K562 (cell line): ENCODE results near the gene CEP131. TPM values are rescaled to one million over a fixed set of nuclear protein-coding genes. Genes with fewer than 3 reads are reported as not detected.

Experiments
- ATAC-seq: fragments of 200-7000 bp; cut with Tn5 transposase; 3 replicates; pipeline ENCODE4 v1.9.1; 2020; ENCODE audit warnings: moderate library complexity
- BruUV-seq: library from RNA; stranded (reverse); fragments of 400-500 nt; replicated peaks from 2 replicates; lab custom pipeline; 2021; lab: Mats Ljungman, UMichigan
- CTCF ChIA-PET: fragments of 300-600 bp; formaldehyde crosslinking; extraction: SDS; loops from one replicate; lab custom pipeline; 2021; ENCODE audit warnings: low intra/inter-chr PET ratio; lab: Yijun Ruan, JAX
- POLR2A ChIA-PET: fragments of 300-600, 350-650 bp; sonication (Branson Sonifier 250); formaldehyde crosslinking; extraction: SDS; loops from one replicate; lab custom pipeline; 2021; ENCODE audit warnings: antibody characterized with exemption, inconsistent platforms; lab: Yijun Ruan, JAX
- DNase-seq, 4 experiments: peaks; one replicate each; pipeline versions ENCODE4 v3.0.0 to v3.0.0-alpha.2; 2011 to 2018; ENCODE audit warnings: low spot score in 3 of 4, mixed read lengths in 3 of 4; ENCODE audit errors: extremely low read depth in 1 of 4
- FAIRE-seq: peaks from 2 replicates; lab custom pipeline; 2011; peaks lifted over from hg19 to GRCh38; lab: Jason Lieb, UNC
- H2AFZ ChIP-seq: 2 replicates; pipeline ENCODE4 v1.6.0; 2011; ENCODE audit warnings: low read depth, low read length, control low read depth, inconsistent platforms
- H3K27ac ChIP-seq: fragments of 200-600 bp; 3 replicates; pipeline ENCODE4 v1.8.0; 2011; ENCODE audit warnings: low read depth, mild to moderate bottlenecking, control low read depth, inconsistent platforms, low read length, moderate library complexity, mixed read lengths; ENCODE audit errors: extremely low read depth
- H3K27me3 ChIP-seq, 2 experiments: fragments of 300-600 bp in 1 of 2; 2 replicates in 1 of 2; 3 replicates in 1 of 2; pipeline versions ENCODE4 v1.6.0 to v1.8.0; 2011; ENCODE audit warnings: inconsistent platforms in 2 of 2, low read length in 2 of 2, mild to moderate bottlenecking in 1 of 2, mixed read lengths in 1 of 2, moderate library complexity in 1 of 2; ENCODE audit not compliant: control insufficient read depth in 2 of 2, insufficient read depth in 2 of 2
- H3K36me3 ChIP-seq: fragments of 300-600 bp; 3 replicates; pipeline ENCODE4 v1.8.0; 2011; ENCODE audit warnings: mild to moderate bottlenecking, low read length, inconsistent platforms; ENCODE audit not compliant: control insufficient read depth, insufficient read depth
- H3K4me1 ChIP-seq, 2 experiments: fragments of 200-600 bp in 1 of 2; replicated peaks in 1 of 2; 2 replicates in 1 of 2; 3 replicates in 1 of 2; pipeline versions ENCODE4 v1.5.1 to v1.8.0; 2011; ENCODE audit warnings: inconsistent platforms in 2 of 2, low read length in 2 of 2, mild to moderate bottlenecking in 1 of 2, mixed read lengths in 1 of 2, moderate library complexity in 1 of 2; ENCODE audit not compliant: control insufficient read depth in 2 of 2, insufficient read depth in 2 of 2
- H3K4me2 ChIP-seq: 2 replicates; pipeline ENCODE4 v1.6.1; 2011; ENCODE audit warnings: low read length, control low read depth, inconsistent platforms, mixed read lengths; ENCODE audit not compliant: insufficient read depth
- H3K4me3 ChIP-seq: fragments of 200-600 bp; sonication (generic), shearing (Covaris generic); 2 replicates; pipeline ENCODE4 v1.5.1; 2016; ENCODE audit warnings: control low read depth, inconsistent platforms
- H3K79me2 ChIP-seq: fragments of 200-600 bp; 3 replicates; pipeline ENCODE4 v1.8.0; 2011; ENCODE audit warnings: low read length, inconsistent platforms; ENCODE audit not compliant: control insufficient read depth, insufficient read depth
- H3K9ac ChIP-seq, 2 experiments: 2 replicates each; pipeline versions ENCODE4 v1.6.0 to v1.6.1; 2011; ENCODE audit warnings: low read depth in 2 of 2, low read length in 2 of 2, control low read depth in 1 of 2, inconsistent platforms in 1 of 2, mild to moderate bottlenecking in 1 of 2, mixed read lengths in 1 of 2; ENCODE audit not compliant: insufficient read depth in 1 of 2
- H3K9me1 ChIP-seq: one replicate; pipeline ENCODE4 v1.6.0; 2011; ENCODE audit warnings: inconsistent platforms, mild to moderate bottlenecking, low read length, moderate library complexity; ENCODE audit not compliant: control insufficient read depth, insufficient read depth
- H3K9me3 ChIP-seq: replicated peaks from 2 replicates; pipeline ENCODE4 v1.5.1; 2011; ENCODE audit warnings: low read depth, low read length, inconsistent platforms; ENCODE audit not compliant: control insufficient read depth, insufficient read depth
- H4K20me1 ChIP-seq: replicated peaks from 2 replicates; pipeline ENCODE4 v1.6.1; 2011; ENCODE audit warnings: low read length, inconsistent platforms, mixed read lengths; ENCODE audit not compliant: control insufficient read depth, insufficient read depth
- CBFA2T3 ChIP-seq: fragments of 450-650 bp; IDR thresholded peaks from 2 replicates; pipeline ENCODE4 v1.6.1; 2017
- CUX1 ChIP-seq: fragments of 200-800 bp; sonication (Bioruptor generic); IDR thresholded peaks from 2 replicates; pipeline ENCODE4 v1.6.1; 2016; ENCODE audit warnings: missing genetic modification characterization, missing compliant biosample characterization
- FOXM1 ChIP-seq, 2 experiments: fragments of 450-650 bp in 1 of 2; sonication (generic) in 1 of 2; formaldehyde crosslinking in 1 of 2; IDR thresholded peaks; 2 replicates each; pipeline versions ENCODE4 v1.6.1 to v1.9.0; 2017 to 2022; ENCODE audit warnings: low read depth in 2 of 2, mild to moderate bottlenecking in 2 of 2, missing genetic modification reagents in 1 of 2, moderate library complexity in 1 of 2
- HCFC1 ChIP-seq: IDR thresholded peaks from 2 replicates; pipeline ENCODE4 v1.6.1; 2012; ENCODE audit warnings: low read depth, low read length, improper control_type of control experiment
- HMGXB4 ChIP-seq: sonication (generic); formaldehyde crosslinking; IDR thresholded peaks from 2 replicates; pipeline ENCODE4 v1.8.1; 2023; ENCODE audit warnings: mild to moderate bottlenecking, missing genetic modification reagents
- MAFG ChIP-seq: fragments of 450-650 bp; conservative IDR thresholded peaks from 2 replicates; pipeline ENCODE4 v1.6.1; 2016; ENCODE audit warnings: missing genetic modification characterization, missing compliant biosample characterization
- PHB ChIP-seq: fragments of 250-450 bp; sonication (Bioruptor Pico); IDR thresholded peaks from 2 replicates; pipeline ENCODE4 v1.5.0; 2021
- PHF20 ChIP-seq: fragments of 450-650 bp; IDR thresholded peaks from 2 replicates; pipeline ENCODE4 v1.6.1; 2018; ENCODE audit not compliant: partially characterized antibody
- RB1 ChIP-seq: fragments of 450-650 bp; IDR thresholded peaks from 2 replicates; pipeline ENCODE4 v1.6.1; 2017; ENCODE audit warnings: low read depth, mild to moderate bottlenecking
- RFX1 ChIP-seq: fragments of 450-650 bp; IDR thresholded peaks from 2 replicates; pipeline ENCODE4 v1.6.1; 2016; ENCODE audit warnings: mild to moderate bottlenecking, moderate library complexity
- TGIF2 ChIP-seq: sonication (generic); formaldehyde crosslinking; IDR thresholded peaks from 2 replicates; pipeline ENCODE4 v1.8.1; 2022; ENCODE audit warnings: mild to moderate bottlenecking, missing genetic modification reagents, moderate library complexity
- ZNF224 ChIP-seq: sonication (generic); formaldehyde crosslinking; IDR thresholded peaks from 2 replicates; pipeline ENCODE4 v1.8.0; 2022; ENCODE audit warnings: mild to moderate bottlenecking, missing genetic modification reagents
- ZNF280B ChIP-seq: fragments of 250-450 bp; sonication (Bioruptor Pico); IDR thresholded peaks from 2 replicates; pipeline ENCODE4 v1.5.1; 2021; ENCODE audit warnings: mild to moderate bottlenecking
- WGBS: fragments of 100-300 bp; shearing (Covaris generic); methylation state at CpG from one replicate; pipeline ENCODE4 v1.1.6; 2016; ENCODE audit warnings: low coverage, mixed read lengths; ENCODE audit not compliant: insufficient coverage; ENCODE audit errors: missing lambda C conversion rate; 5-methylcytosine and 5-hydroxymethylcytosine counted together
- in situ Hi-C: fragments of 300-500 bp; cut with MboI; formaldehyde crosslinking; loops from 4 replicates; pipeline ENCODE4 v1.15.0; 2018; ENCODE audit warnings: inconsistent platforms, mixed read lengths
- intact Hi-C: fragments of 100-400 bp; cut with micrococcal nuclease; formaldehyde crosslinking; loops from 2 replicates; pipeline ENCODE4 v1.14.2; 2022
- polyA plus RNA-seq, 8 experiments: library from polyadenylated mRNA; depleted of rRNA in 4 of 8; stranded (reverse) in 5 of 8; unstranded in 3 of 8; fragments of >200 nt; fragmentation: Nextera tagmentation in 2 of 8; fragmentation: Illumina TruSeq in 1 of 8; extraction: Ambion mirVana in 2 of 8; extraction: Trizol in 1 of 8; gene quantifications; 2 replicates each; pipeline versions ENCODE4 v1.2.1 to v1.2.3, GENCODE V29; 2011 to 2014; ENCODE audit warnings: inconsistent platforms in 1 of 8, missing spikeins in 1 of 8
- total RNA-seq, 7 experiments: library from RNA; depleted of rRNA in 6 of 7; stranded (reverse); fragments of >200 nt in 6 of 7; fragmentation: Illumina TruSeq in 2 of 7; extraction: Trizol in 2 of 7; gene quantifications; 2 replicates each; pipeline versions ENCODE4 v1.2.1 to v1.2.3, GENCODE V29; 2011 to 2021; ENCODE audit warnings: low replicate concordance in 1 of 7

CEP131 gene
- total and polyA plus RNA-seq, 9 of the 15 experiments (the other 6 are each of a cell fraction or from before 2014, with no cell fraction given) = 0.24 to 21.2 (median 2.3) TPM

- TF ChIP-seq CUX1 (no peak), PHB (CRISPR knock-in tag) (no peak), FOXM1 (IDR thresholded peaks at IDR 0.05; ENCODE audit: low read depth) (no peak), FOXM1 (CRISPR knock-in tag; IDR thresholded peaks at IDR 0.05; ENCODE audit: low read depth) (no peak), MAFG (no peak), PHF20 (no peak)
These were observed 13.6 kb downstream of the CEP131 start (continued) for GRCh38 chr17:81209141-81209540.

- DNase-seq = no peak
- H3K9me3 ChIP-seq = no peaks in the 10 kb centered on the region
- FAIRE-seq = no peak
- no peak overlapping the region for H3K4me2 ChIP-seq
- H4K20me1 ChIP-seq = no peaks in the 10 kb centered on the region
- peaks cover 0 to 20% of the 10 kb centered on the region in 2 experiments; a peak in 2 of 5 replicates for H3K4me1 ChIP-seq
- H3K4me3 ChIP-seq = no peak overlapping the region
- in situ Hi-C loops (no loop called here), intact Hi-C loops (no loop called here)
- H3K9me1 ChIP-seq = no peaks in the 10 kb centered on the region
- no peak for TF ChIP-seq ZNF280B (CRISPR knock-in tag)
- TF ChIP-seq RFX1 = no peak
- TF ChIP-seq HCFC1 = no peak
- no peak for TF ChIP-seq TGIF2 (CRISPR knock-in tag)
- no peak for TF ChIP-seq CBFA2T3
- TF ChIP-seq RB1 = no peak
- TF ChIP-seq HMGXB4 = no peak
- TF ChIP-seq ZNF224 (CRISPR knock-in tag) = no peak
- H3K9ac ChIP-seq = no peak overlapping the region
- H2AFZ ChIP-seq = no peak overlapping the region
- WGBS = 94% methylated on average over 9 of the region's 10 CpGs
- 0 out of 3 replicates have a peak, but pooled peaks cover 3% of the 10 kb centered on the region for H3K36me3 ChIP-seq
- no peaks in the 10 kb centered on the region for H3K79me2 ChIP-seq
- no TSS peak for BruUV-seq
- no peaks in the 10 kb centered on the region for H3K27me3 ChIP-seq
- no peak overlapping the region for H3K27ac ChIP-seq
- ChIA-PET CTCF (no interaction called here), POLR2A (interaction anchor here (0.5 to 0.6 kb wide), 2 partner anchors 140 to 159 kb away, joined by 3 to 4 read pairs; no protein-coding TSS in a partner anchor)
- ATAC-seq = no peak
These were observed 14.1 kb downstream of the CEP131 start for GRCh38 chr17:81208651-81209050.
